Upper lobe of left lung (tissue), 6 donors: ENCODE data around the gene PPM1N. TPM values are rescaled to one million over a fixed set of nuclear protein-coding genes. Genes with fewer than 3 reads are reported as not detected.

Experiments used
- ATAC-seq, 2 donors: fragments of 200-7000 bp; cut with Tn5 transposase; one replicate each; pipeline ENCODE4 v1.9.1; 2022; ENCODE audit warnings: mild to moderate bottlenecking in 2 of 2, moderate library complexity in 2 of 2; ENCODE audit not compliant: low FRiP score in 2 of 2
- DNase-seq, 2 donors: peaks; one replicate each; pipeline ENCODE4 v3.0.0-alpha.2; 2019 to 2020
- H3K27ac ChIP-seq, 4 donors: fragments of 200-600 bp; sonication (generic); one replicate each; pipeline ENCODE4 v1.5.1; 2016 to 2019
- H3K27me3 ChIP-seq, 4 donors: fragments of 200-600 bp; sonication (generic); one replicate each; pipeline ENCODE4 v1.5.1; 2017 to 2019
- H3K36me3 ChIP-seq, 4 donors: fragments of 200-600 bp; sonication (generic); one replicate each; pipeline ENCODE4 v1.5.1; 2016 to 2019
- H3K4me1 ChIP-seq, 4 donors: fragments of 200-600 bp; sonication (generic); one replicate each; pipeline ENCODE4 v1.5.1; 2018 to 2019
- H3K4me3 ChIP-seq, 4 donors: fragments of 200-600 bp; sonication (generic); one replicate each; pipeline ENCODE4 v1.5.1; 2017 to 2019; ENCODE audit warnings: mild to moderate bottlenecking in 2 of 4, moderate library complexity in 1 of 4
- H3K9me3 ChIP-seq, 4 donors: fragments of 200-600 bp; sonication (generic); one replicate each; pipeline ENCODE4 v1.5.1; 2018 to 2019
- CTCF ChIP-seq, 6 experiments: fragments of 450-650 bp in 4 of 6; fragments of 200-600 bp in 2 of 6; sonication (generic) in 2 of 6; IDR thresholded peaks; one replicate each; pipeline ENCODE4 v1.5.1; 2016 to 2019; ENCODE audit warnings: antibody characterized with exemption in 6 of 6
- EP300 ChIP-seq, 4 donors: sonication (generic); formaldehyde crosslinking; IDR thresholded peaks; one replicate each; pipeline ENCODE4 v1.5.1; 2017; ENCODE audit warnings: antibody characterized with exemption in 4 of 4, control low read depth in 2 of 4
- POLR2A ChIP-seq, 4 donors: fragments of 450-650 bp; IDR thresholded peaks; one replicate each; pipeline ENCODE4 v1.5.1; 2016 to 2017; ENCODE audit warnings: antibody characterized with exemption in 4 of 4, mild to moderate bottlenecking in 2 of 4
- POLR2AphosphoS5 ChIP-seq, 2 donors: sonication (generic); formaldehyde crosslinking; IDR thresholded peaks; one replicate each; pipeline ENCODE4 v1.5.1; 2017; ENCODE audit warnings: antibody characterized with exemption in 2 of 2
- WGBS, 2 donors: methylation state at CpG; one replicate each; pipeline ENCODE4 v1.1.5; 2017 to 2018; 5-methylcytosine and 5-hydroxymethylcytosine counted together
- total RNA-seq, 6 donors: library from RNA; depleted of rRNA in 4 of 6; stranded (reverse); fragments of >200 nt in 4 of 6; gene quantifications; one replicate each; pipeline versions ENCODE4 v1.1.0 to v1.2.1, GENCODE V29; 2016 to 2021
- donor health status: DM: no; HTN: no; CAD: no; lungs with moderate emphysema.
- donor health status: DM: no; HTN: yes; CAD: no; lungs with severe emphysema.

PPM1N gene
- total RNA-seq, 6 donors from 2014 or later, result 0.89 to 6.3 (median 1.1) TPM; not detected in 1

GRCh38 chr19:45505151-45505995 is 7.1 kb downstream of the PPM1N start:
- Histone ChIP-seq H3K27me3 (no peaks in the 10 kb centered on the region), H3K36me3 (no peaks in the 10 kb centered on the region), H3K4me1 (peaks cover 11 to 26% (median 20%) of the 10 kb centered on the region in 4 donors), H3K4me3 (no peak overlapping the region), H3K9me3 (no peaks in the 10 kb centered on the region), H3K27ac (peak overlapping the region in 3 of 4 donors; percentile 89 to 97 (median 95))
- WGBS, 2 donors, result 89% methylated on average over 8 of the region's 8 CpGs
- TF ChIP-seq EP300 (IDR thresholded peaks at IDR 0.05) (no peak), CTCF (IDR thresholded peaks at IDR 0.05) (no peak), POLR2A (IDR thresholded peaks at IDR 0.05) (no peak), POLR2AphosphoS5 (IDR thresholded peaks at IDR 0.05) (no peak)
- ATAC-seq (no peak), DNase-seq (peak in 1 of 2 donors; percentile 54)

GRCh38 chr19:45505996-45506245 is 7.7 kb downstream of the PPM1N start:
- Histone ChIP-seq H3K27me3 (no peaks in the 10 kb centered on the region), H3K36me3 (no peaks in the 10 kb centered on the region), H3K9me3 (no peaks in the 10 kb centered on the region), H3K4me1 (peaks cover 13 to 30% (median 24%) of the 10 kb centered on the region in 4 donors), H3K4me3 (peak overlapping the region in 3 of 4 donors; percentile 87 to 100 (median 94)), H3K27ac (peak overlapping the region; percentile 89 to 97 (median 93))
- no peak for TF ChIP-seq CTCF (IDR thresholded peaks at IDR 0.05)
- no peak for TF ChIP-seq POLR2AphosphoS5 (IDR thresholded peaks at IDR 0.05)
- no peak for TF ChIP-seq POLR2A (IDR thresholded peaks at IDR 0.05)
- no peak for TF ChIP-seq EP300 (IDR thresholded peaks at IDR 0.05)
- DNase-seq, result no peak
- no peak for ATAC-seq
- WGBS, 2 donors, result 58 to 61% methylated on average over 5 of the region's 5 CpGs

- Histone ChIP-seq H3K4me1 (peaks cover 16 to 35% (median 28%) of the 10 kb centered on the region in 4 donors), H3K4me3 (peak overlapping the region; percentile 87 to 100 (median 97)), H3K27ac (peak overlapping the region; percentile 89 to 97 (median 93)), H3K9me3 (no peaks in the 10 kb centered on the region), H3K36me3 (no peaks in the 10 kb centered on the region), H3K27me3 (no peaks in the 10 kb centered on the region)
- peak in 4 of 6 experiments; percentile 28 to 61 (median 42) for TF ChIP-seq CTCF (IDR thresholded peaks at IDR 0.05)
- no peak for TF ChIP-seq EP300 (IDR thresholded peaks at IDR 0.05)
- peak; percentile 52 to 82 for TF ChIP-seq POLR2AphosphoS5 (IDR thresholded peaks at IDR 0.05)
- TF ChIP-seq POLR2A (IDR thresholded peaks at IDR 0.05), result peak in 3 of 4 donors; percentile 24 to 85 (median 73)
- 1 to 3% methylated on average over 4 to 28 of the region's 47 CpGs for WGBS, 2 donors
- DNase-seq (peak; percentile 97 to 98), ATAC-seq (peak; percentile 92 to 95)
Measured at GRCh38 chr19:45506246-45506988, 8.2 kb downstream of the PPM1N start.

GRCh38 chr19:45506989-45507871 is 9.0 kb downstream of the PPM1N start, which contains the start of gene VASP:
VASP (plus strand) TSS chr19:45507479; CDS start chr19:45507772, 293 bp downstream.
- peak within 1 kb of the TSS; percentile 89 to 97 (median 93) for H3K27ac ChIP-seq
- H3K27me3 ChIP-seq, result no peaks in the 10 kb centered on the region
- no peaks in the 10 kb centered on the region for H3K9me3 ChIP-seq
- peak; percentile 96 to 98 for TF ChIP-seq POLR2AphosphoS5 (IDR thresholded peaks at IDR 0.05)
- peak in 1 of 6 experiments; percentile 17 for TF ChIP-seq CTCF (IDR thresholded peaks at IDR 0.05)
- peak in 3 of 4 donors; percentile 81 to 98 (median 97) for TF ChIP-seq POLR2A (IDR thresholded peaks at IDR 0.05)
- peak in 1 of 4 donors; percentile 76 for TF ChIP-seq EP300 (IDR thresholded peaks at IDR 0.05)
- peak within 1 kb of the TSS; percentile 87 to 100 (median 97) for H3K4me3 ChIP-seq
- WGBS, 2 donors, result 0 to 1% methylated on average over 31 to 34 of the region's 65 CpGs
- peak; percentile 92 to 95 for DNase-seq
- peaks cover 22 to 43% (median 34%) of the 10 kb centered on the region in 4 donors for H3K4me1 ChIP-seq
- no peaks in the 10 kb centered on the region for H3K36me3 ChIP-seq
- peak; percentile 91 to 93 for ATAC-seq
